Measurements from ENCODE around the gene NRDE2.

DNA sequence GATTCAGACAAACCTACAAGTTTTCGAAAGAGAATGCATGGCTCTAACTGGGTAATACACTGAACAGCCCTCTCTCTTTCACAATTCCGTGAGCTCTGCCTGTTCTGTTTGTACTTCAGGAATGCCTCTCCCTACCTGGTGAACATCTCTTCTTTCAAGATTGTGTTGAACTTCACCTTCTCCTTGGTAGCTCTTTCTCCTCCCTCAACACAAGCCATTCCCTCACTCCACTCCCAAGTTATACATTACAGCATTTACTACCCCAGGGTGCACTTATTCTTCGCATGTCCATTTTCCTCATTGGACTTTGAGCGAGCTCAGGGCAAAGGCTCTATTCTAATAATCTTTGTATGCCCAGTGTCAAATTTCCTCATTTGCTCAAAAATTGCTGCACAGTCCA, 28.3 kb downstream of the NRDE2 start:
- TF ChIP-seq, protein P1, sequence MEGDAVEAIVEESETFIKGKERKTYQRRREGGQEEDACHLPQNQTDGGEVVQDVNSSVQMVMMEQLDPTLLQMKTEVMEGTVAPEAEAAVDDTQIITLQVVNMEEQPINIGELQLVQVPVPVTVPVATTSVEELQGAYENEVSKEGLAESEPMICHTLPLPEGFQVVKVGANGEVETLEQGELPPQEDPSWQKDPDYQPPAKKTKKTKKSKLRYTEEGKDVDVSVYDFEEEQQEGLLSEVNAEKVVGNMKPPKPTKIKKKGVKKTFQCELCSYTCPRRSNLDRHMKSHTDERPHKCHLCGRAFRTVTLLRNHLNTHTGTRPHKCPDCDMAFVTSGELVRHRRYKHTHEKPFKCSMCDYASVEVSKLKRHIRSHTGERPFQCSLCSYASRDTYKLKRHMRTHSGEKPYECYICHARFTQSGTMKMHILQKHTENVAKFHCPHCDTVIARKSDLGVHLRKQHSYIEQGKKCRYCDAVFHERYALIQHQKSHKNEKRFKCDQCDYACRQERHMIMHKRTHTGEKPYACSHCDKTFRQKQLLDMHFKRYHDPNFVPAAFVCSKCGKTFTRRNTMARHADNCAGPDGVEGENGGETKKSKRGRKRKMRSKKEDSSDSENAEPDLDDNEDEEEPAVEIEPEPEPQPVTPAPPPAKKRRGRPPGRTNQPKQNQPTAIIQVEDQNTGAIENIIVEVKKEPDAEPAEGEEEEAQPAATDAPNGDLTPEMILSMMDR (IDR thresholded peaks at IDR 0.05), result no peak
- TF ChIP-seq POLR2A (IDR thresholded peaks at IDR 0.05) (no peak), EP300 (IDR thresholded peaks at IDR 0.05) (no peak), POLR2AphosphoS5 (IDR thresholded peaks at IDR 0.05) (no peak)

All from gastroesophageal sphincter (tissue), 3 donors.